Smooth muscle cell (in vitro differentiated cells): ENCODE measurements around the gene STAG1. TPM values are rescaled to one million over a fixed set of nuclear protein-coding genes. Genes with fewer than 3 reads are reported as not detected.

Source experiments
- DNase-seq: peaks from one replicate; lab custom pipeline; 2025; ENCODE audit not compliant: unreplicated experiment; lab: John Stamatoyannopoulos, UW
- H2AFZ ChIP-seq: fragments of 200-600 bp; sonication (generic); 2 replicates; pipeline ENCODE4 v1.6.0; 2016; ENCODE audit warnings: antibody characterized with exemption, low read depth, mild to moderate bottlenecking
- H3F3A ChIP-seq: fragments of 200-600 bp; sonication (generic); 2 replicates; pipeline ENCODE4 v1.6.0; 2017; ENCODE audit warnings: antibody characterized with exemption, low read depth
- H3K27ac ChIP-seq: fragments of 200-600 bp; sonication (generic); 2 replicates; pipeline ENCODE4 v1.5.1; 2016; ENCODE audit warnings: low read depth, mild to moderate bottlenecking
- H3K27me3 ChIP-seq: fragments of 200-600 bp; sonication (generic); 2 replicates; pipeline ENCODE4 v1.6.1; 2016; ENCODE audit warnings: low read depth, mild to moderate bottlenecking
- H3K36me3 ChIP-seq: fragments of 200-600 bp; sonication (generic); 2 replicates; pipeline ENCODE4 v1.5.1; 2016; ENCODE audit warnings: low read depth
- H3K4me1 ChIP-seq: fragments of 200-600 bp; sonication (generic); 2 replicates; pipeline ENCODE4 v1.5.1; 2016; ENCODE audit warnings: low read depth
- H3K4me2 ChIP-seq: fragments of 200-600 bp; sonication (generic); 2 replicates; pipeline ENCODE4 v1.6.0; 2016; ENCODE audit warnings: mild to moderate bottlenecking
- H3K4me3 ChIP-seq: fragments of 200-600 bp; sonication (generic); 2 replicates; pipeline ENCODE4 v1.5.1; 2016; ENCODE audit warnings: mild to moderate bottlenecking
- H3K79me2 ChIP-seq: fragments of 200-600 bp; sonication (generic); 2 replicates; pipeline ENCODE4 v1.6.0; 2016; ENCODE audit warnings: low read depth, mild to moderate bottlenecking
- H3K9ac ChIP-seq: fragments of 200-600 bp; sonication (generic); 2 replicates; pipeline ENCODE4 v1.6.0; 2016; ENCODE audit warnings: low read depth
- H3K9me3 ChIP-seq: fragments of 200-600 bp; sonication (generic); replicated peaks from 2 replicates; pipeline ENCODE4 v1.5.1; 2016; ENCODE audit warnings: low read depth
- H4K20me1 ChIP-seq: fragments of 200-600 bp; sonication (generic); 2 replicates; pipeline ENCODE4 v1.6.0; 2016; ENCODE audit warnings: low read depth
- CTCF ChIP-seq: fragments of 200-600 bp; sonication (generic); IDR thresholded peaks from 2 replicates; pipeline ENCODE4 v1.5.1; 2017; ENCODE audit warnings: borderline replicate concordance, mild to moderate bottlenecking, antibody characterized with exemption; ENCODE audit not compliant: insufficient read depth, poor library complexity, severe bottlenecking
- WGBS: methylation state at CpG from one replicate; pipeline ENCODE4 v1.1.7; 2016; ENCODE audit warnings: low lambda C conversion rate; 5-methylcytosine and 5-hydroxymethylcytosine counted together
- polyA plus RNA-seq: library from polyadenylated mRNA; unstranded; fragments of >200 nt; fragmentation: Nextera tagmentation; extraction: Ambion mirVana; gene quantifications from 2 replicates; pipeline ENCODE4 v1.2.1, GENCODE V29; 2016
- total RNA-seq: library from RNA; depleted of rRNA; stranded (reverse); fragments of >200 nt; gene quantifications from 2 replicates; pipeline ENCODE4 v1.2.3, GENCODE V29; 2014

STAG1 gene
- total and polyA plus RNA-seq, 2 experiments from 2014 or later = 14.6 to 29.5 TPM

GRCh38 chr3:136414476-136414875, 337.7 kb downstream of the STAG1 start:
- Histone ChIP-seq H3K27me3 (no peaks in the 10 kb centered on the region), H2AFZ (no peak overlapping the region), H3K4me1 (no peaks in the 10 kb centered on the region), H4K20me1 (no peaks in the 10 kb centered on the region), H3K9me3 (no peaks in the 10 kb centered on the region), H3K4me2 (no peak overlapping the region), H3K9ac (no peak overlapping the region), H3K4me3 (no peak overlapping the region), H3K27ac (no peak overlapping the region), H3K36me3 (peaks cover 8% of the 10 kb centered on the region), H3K79me2 (no peaks in the 10 kb centered on the region), H3F3A (no peaks in the 10 kb centered on the region)
- DNase-seq = no peak
- TF ChIP-seq CTCF = no peak

- Histone ChIP-seq H2AFZ (no peak overlapping the region), H3K9me3 (no peaks in the 10 kb centered on the region), H3K4me1 (no peaks in the 10 kb centered on the region), H3K4me2 (no peak overlapping the region), H3K79me2 (no peaks in the 10 kb centered on the region), H3K4me3 (no peak overlapping the region), H4K20me1 (no peaks in the 10 kb centered on the region), H3F3A (no peaks in the 10 kb centered on the region), H3K27me3 (no peaks in the 10 kb centered on the region), H3K27ac (no peak overlapping the region), H3K36me3 (peaks cover 2% of the 10 kb centered on the region), H3K9ac (no peak overlapping the region)
- WGBS = 89% methylated on average over 4 of the region's 4 CpGs
- no peak for DNase-seq
- TF ChIP-seq CTCF = no peak
Observed at GRCh38 chr3:136412307-136412706, 339.9 kb downstream of the STAG1 start.

GRCh38 chr3:136409549-136409948, 342.6 kb downstream of the STAG1 start:
- Histone ChIP-seq H3K4me3 (no peak overlapping the region), H4K20me1 (no peaks in the 10 kb centered on the region), H3K79me2 (no peaks in the 10 kb centered on the region), H3K9me3 (no peaks in the 10 kb centered on the region), H3K27me3 (no peaks in the 10 kb centered on the region), H2AFZ (no peak overlapping the region), H3F3A (no peaks in the 10 kb centered on the region), H3K4me2 (no peak overlapping the region), H3K36me3 (no peaks in the 10 kb centered on the region), H3K9ac (no peak overlapping the region), H3K4me1 (no peaks in the 10 kb centered on the region), H3K27ac (no peak overlapping the region)
- DNase-seq = no peak
- WGBS = 97% methylated on average over 3 of the region's 3 CpGs
- TF ChIP-seq CTCF = no peak

- DNase-seq = no peak
- Histone ChIP-seq H3K27ac (no peak overlapping the region), H3F3A (no peaks in the 10 kb centered on the region), H3K4me2 (no peak overlapping the region), H4K20me1 (no peaks in the 10 kb centered on the region), H3K27me3 (no peaks in the 10 kb centered on the region), H3K9ac (no peak overlapping the region), H3K79me2 (no peaks in the 10 kb centered on the region), H3K4me3 (no peak overlapping the region), H2AFZ (no peak overlapping the region), H3K36me3 (no peaks in the 10 kb centered on the region), H3K4me1 (no peaks in the 10 kb centered on the region), H3K9me3 (no peaks in the 10 kb centered on the region)
- 61% methylated on average over 2 of the region's 2 CpGs for whole genome bisulfite sequencing
- TF ChIP-seq CTCF = no peak
Observed at GRCh38 chr3:136404056-136404455, 348.1 kb downstream of the STAG1 start.
